ENCODE data around the gene TNFRSF1B. TPM values are rescaled to one million over a fixed set of nuclear protein-coding genes. Genes with fewer than 3 reads are reported as not detected.

TNFRSF1B gene
- total RNA-seq, 4 donors from 2014 or later, result 37.1 to 92.8 (median 64.0) TPM

DNA sequence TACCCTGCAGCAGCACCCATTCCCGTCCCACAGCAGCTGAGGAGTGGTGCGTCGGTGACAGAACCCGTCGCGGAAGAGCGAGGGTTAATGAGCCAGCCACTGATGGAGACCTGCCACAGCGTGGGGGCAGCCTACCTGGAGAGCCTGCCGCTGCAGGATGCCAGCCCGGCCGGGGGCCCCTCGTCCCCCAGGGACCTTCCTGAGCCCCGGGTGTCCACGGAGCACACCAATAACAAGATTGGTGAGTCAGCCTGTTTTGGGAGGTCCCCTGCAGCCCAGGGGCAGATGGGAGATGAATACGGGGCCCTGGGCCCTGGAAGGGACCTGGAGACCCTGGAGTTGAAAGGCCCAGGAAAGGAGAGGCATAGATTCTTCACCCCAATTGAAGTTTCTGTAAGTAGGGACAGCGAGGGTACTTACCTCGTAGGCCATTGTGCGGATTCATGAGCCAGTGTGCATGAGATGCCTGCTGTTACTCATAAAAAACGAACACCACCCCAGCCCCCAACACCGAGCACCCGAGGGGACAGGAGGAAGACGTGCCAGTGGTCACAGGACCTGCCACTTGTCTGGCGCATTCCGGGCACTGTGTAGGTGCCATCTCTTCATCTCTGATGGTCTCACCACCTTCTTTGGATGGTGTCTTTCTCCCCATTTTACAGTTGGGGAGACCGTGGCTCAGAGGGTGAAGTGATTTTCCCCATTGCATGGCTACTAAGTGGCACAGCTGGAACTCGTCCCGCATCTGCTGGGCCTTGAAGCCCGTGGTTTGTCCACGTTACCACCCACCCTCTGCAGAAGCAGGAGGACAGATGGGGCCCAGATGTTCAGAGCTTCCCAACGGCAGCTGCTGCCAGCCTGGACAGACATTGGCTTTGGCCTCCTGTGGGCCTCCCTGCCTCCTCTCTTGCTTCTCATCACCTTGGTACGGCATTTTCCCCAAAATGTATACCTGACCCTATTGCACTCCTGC, 28.3 kb upstream of the TNFRSF1B start:
- H3K27ac ChIP-seq, result no peak overlapping the region
- peaks cover 5 to 9% (median 5%) of the 10 kb centered on the region in 4 donors for H3K4me1 ChIP-seq
- H3K27me3 ChIP-seq, result no peaks in the 10 kb centered on the region
- no peaks in the 10 kb centered on the region for H3K9me3 ChIP-seq
- no peak overlapping the region for H3K4me3 ChIP-seq
- peak in 1 of 3 donors; percentile 38 for DNase-seq
- no peak for TF ChIP-seq POLR2A (IDR thresholded peaks at IDR 0.05)
- TF ChIP-seq, protein P1, sequence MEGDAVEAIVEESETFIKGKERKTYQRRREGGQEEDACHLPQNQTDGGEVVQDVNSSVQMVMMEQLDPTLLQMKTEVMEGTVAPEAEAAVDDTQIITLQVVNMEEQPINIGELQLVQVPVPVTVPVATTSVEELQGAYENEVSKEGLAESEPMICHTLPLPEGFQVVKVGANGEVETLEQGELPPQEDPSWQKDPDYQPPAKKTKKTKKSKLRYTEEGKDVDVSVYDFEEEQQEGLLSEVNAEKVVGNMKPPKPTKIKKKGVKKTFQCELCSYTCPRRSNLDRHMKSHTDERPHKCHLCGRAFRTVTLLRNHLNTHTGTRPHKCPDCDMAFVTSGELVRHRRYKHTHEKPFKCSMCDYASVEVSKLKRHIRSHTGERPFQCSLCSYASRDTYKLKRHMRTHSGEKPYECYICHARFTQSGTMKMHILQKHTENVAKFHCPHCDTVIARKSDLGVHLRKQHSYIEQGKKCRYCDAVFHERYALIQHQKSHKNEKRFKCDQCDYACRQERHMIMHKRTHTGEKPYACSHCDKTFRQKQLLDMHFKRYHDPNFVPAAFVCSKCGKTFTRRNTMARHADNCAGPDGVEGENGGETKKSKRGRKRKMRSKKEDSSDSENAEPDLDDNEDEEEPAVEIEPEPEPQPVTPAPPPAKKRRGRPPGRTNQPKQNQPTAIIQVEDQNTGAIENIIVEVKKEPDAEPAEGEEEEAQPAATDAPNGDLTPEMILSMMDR (IDR thresholded peaks at IDR 0.05), result no peak
- no peaks in the 10 kb centered on the region for H3K36me3 ChIP-seq

- Histone ChIP-seq H3K27ac (peak overlapping the region in 1 of 4 donors; percentile 2), H3K4me3 (no peak overlapping the region), H3K27me3 (no peaks in the 10 kb centered on the region), H3K9me3 (no peaks in the 10 kb centered on the region), H3K36me3 (no peaks in the 10 kb centered on the region), H3K4me1 (peaks cover 13 to 23% (median 17%) of the 10 kb centered on the region in 4 donors)
- no peak for DNase-seq
- TF ChIP-seq POLR2A (IDR thresholded peaks at IDR 0.05), result no peak
- TF ChIP-seq, protein P1 (IDR thresholded peaks at IDR 0.05), result no peak
Measured at GRCh38 chr1:12140016-12140415, 26.8 kb upstream of the TNFRSF1B start.

DNA sequence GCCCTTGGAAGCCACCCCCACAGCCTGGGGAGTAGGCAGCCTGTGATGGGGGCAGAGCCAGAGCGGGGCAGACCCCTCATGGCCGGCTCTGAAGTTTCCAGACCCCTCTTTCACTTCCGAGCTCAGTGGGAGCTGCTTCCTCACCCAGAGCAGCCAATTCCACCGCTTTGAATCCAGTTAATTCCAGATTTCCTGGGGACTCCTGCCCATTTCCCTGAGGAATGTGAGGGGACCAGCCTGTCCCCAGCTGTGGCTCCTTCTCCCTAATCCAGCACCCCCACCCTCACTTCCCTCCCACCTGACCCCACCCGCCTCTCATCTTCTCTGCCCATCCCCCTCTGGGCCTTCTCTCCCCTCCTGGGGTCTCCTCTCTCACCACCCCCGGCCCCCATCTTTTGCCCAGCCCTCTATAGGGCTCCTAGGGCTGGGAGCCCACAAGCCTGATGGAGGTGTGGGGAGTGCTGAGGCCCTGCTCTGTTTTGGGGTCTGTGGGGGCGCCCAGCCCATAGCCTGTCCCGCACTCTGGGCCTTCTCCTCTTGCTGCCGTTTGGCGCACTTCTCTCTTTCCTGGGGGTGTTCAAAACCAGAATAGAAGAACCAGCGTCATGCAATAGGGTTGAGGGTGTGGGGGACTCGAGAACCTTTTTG, 26.2 kb upstream of the TNFRSF1B start:
- TF ChIP-seq POLR2A (IDR thresholded peaks at IDR 0.05), result no peak
- TF ChIP-seq, protein P1 (IDR thresholded peaks at IDR 0.05), result no peak
- peak overlapping the region in 1 of 4 donors; percentile 2 for H3K27ac ChIP-seq
- no peak for DNase-seq
- no peaks in the 10 kb centered on the region for H3K36me3 ChIP-seq
- H3K4me1 ChIP-seq, result peaks cover 13 to 26% (median 17%) of the 10 kb centered on the region in 4 donors
- no peaks in the 10 kb centered on the region for H3K27me3 ChIP-seq
- no peak overlapping the region for H3K4me3 ChIP-seq
- H3K9me3 ChIP-seq, result no peaks in the 10 kb centered on the region

DNA sequence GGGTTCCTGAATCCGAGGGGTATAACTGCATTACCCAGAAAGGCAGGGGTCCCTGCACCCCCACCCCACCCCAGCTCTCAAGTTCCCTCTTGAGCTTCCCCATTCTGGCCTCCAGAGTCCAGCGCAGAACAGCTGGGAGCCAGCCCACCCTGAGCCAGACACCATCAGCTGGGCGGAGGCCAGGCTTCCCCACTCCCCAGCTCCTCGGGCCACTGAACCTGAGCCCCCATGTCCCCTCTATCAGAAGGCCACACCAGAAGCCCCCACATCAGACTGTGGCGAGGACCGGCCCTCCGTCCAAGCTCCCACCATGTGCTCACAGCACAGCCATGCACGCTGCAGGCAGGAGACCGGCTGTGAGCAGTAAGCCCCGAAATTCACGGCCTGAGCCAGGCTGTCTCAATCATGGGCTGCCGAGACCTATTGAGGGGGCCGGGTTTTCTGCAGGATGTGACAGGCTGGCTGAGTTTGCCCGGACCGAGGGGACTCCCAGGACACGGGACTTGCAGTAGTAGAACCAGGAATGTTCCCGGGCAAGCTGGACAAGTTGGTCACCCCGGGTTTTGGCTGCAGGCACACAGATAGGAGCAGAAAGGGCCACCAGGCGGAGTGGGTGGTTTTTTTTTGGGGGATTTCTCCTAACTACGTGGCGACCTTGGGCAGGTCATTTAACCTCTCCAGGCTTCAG, 25.5 kb upstream of the TNFRSF1B start:
- no peak for TF ChIP-seq POLR2A (IDR thresholded peaks at IDR 0.05)
- TF ChIP-seq, protein P1 (IDR thresholded peaks at IDR 0.05), result no peak
- peak overlapping the region in 1 of 4 donors; percentile 64 for H3K27ac ChIP-seq
- peak in 1 of 3 donors; percentile 43 for DNase-seq
- H3K4me1 ChIP-seq, result peaks cover 13 to 27% (median 17%) of the 10 kb centered on the region in 4 donors
- H3K4me3 ChIP-seq, result no peak overlapping the region
- H3K9me3 ChIP-seq, result no peaks in the 10 kb centered on the region
- no peaks in the 10 kb centered on the region for H3K27me3 ChIP-seq
- no peaks in the 10 kb centered on the region for H3K36me3 ChIP-seq

DNA sequence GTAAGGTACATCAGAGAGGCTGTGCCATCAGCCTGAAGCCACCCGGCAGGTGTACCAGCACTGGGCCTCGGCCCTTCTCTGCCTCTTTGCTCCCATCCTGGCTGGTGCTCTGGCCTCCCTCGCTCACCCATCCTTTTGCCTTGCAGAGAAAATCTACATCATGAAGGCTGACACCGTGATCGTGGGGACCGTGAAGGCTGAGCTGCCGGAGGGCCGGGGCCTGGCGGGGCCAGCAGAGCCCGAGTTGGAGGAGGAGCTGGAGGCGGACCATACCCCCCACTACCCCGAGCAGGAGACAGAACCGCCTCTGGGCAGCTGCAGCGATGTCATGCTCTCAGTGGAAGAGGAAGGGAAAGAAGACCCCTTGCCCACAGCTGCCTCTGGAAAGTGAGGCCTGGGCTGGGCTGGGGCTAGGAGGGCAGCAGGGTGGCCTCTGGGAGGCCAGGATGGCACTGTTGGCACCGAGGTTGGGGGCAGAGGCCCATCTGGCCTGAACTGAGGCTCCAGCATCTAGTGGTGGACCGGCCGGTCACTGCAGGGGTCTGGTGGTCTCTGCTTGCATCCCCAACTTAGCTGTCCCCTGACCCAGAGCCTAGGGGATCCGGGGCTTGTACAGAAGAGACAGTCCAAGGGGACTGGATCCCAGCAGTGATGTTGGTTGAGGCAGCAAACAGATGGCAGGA, 24.5 kb upstream of the TNFRSF1B start:
- Histone ChIP-seq H3K27ac (peak overlapping the region in 2 of 4 donors; percentile 64 to 76), H3K4me1 (peaks cover 14 to 37% (median 18%) of the 10 kb centered on the region in 4 donors), H3K36me3 (no peaks in the 10 kb centered on the region), H3K4me3 (no peak overlapping the region), H3K27me3 (no peaks in the 10 kb centered on the region), H3K9me3 (no peaks in the 10 kb centered on the region)
- DNase-seq, result peak in 1 of 3 donors; percentile 42
- TF ChIP-seq, protein P1 (IDR thresholded peaks at IDR 0.05), result no peak
- TF ChIP-seq POLR2A (IDR thresholded peaks at IDR 0.05), result no peak
